Glutamatergic neuron (in vitro differentiated cells): Measurements from ENCODE around the gene ZBTB1. TPM values are rescaled to one million over a fixed set of nuclear protein-coding genes. Genes with fewer than 3 reads are reported as not detected.

Source experiments
- DNase-seq: peaks from one replicate; pipeline ENCODE4 v3.0.0; 2022
- H3K27ac Mint-ChIP-seq: one replicate; pipeline ENCODE4 v1.8.0; 2020; ENCODE audit warnings: mild to moderate bottlenecking, mixed read lengths, inconsistent platforms; ENCODE audit not compliant: unreplicated experiment
- H3K27me3 Mint-ChIP-seq: one replicate; pipeline ENCODE4 v1.8.0; 2020; ENCODE audit warnings: mild to moderate bottlenecking, moderate library complexity, mixed read lengths, inconsistent platforms; ENCODE audit not compliant: unreplicated experiment
- H3K36me3 Mint-ChIP-seq: one replicate; pipeline ENCODE4 v1.8.0; 2020; ENCODE audit warnings: mild to moderate bottlenecking, mixed read lengths, inconsistent platforms; ENCODE audit not compliant: unreplicated experiment
- H3K4me1 Mint-ChIP-seq: one replicate; pipeline ENCODE4 v1.8.0; 2020; ENCODE audit warnings: mild to moderate bottlenecking, low read depth, mixed read lengths, inconsistent platforms; ENCODE audit not compliant: unreplicated experiment
- H3K4me3 Mint-ChIP-seq: one replicate; pipeline ENCODE4 v1.8.0; 2020; ENCODE audit warnings: mild to moderate bottlenecking, mixed read lengths, inconsistent platforms; ENCODE audit not compliant: unreplicated experiment
- H3K9me3 Mint-ChIP-seq: one replicate; pipeline ENCODE4 v1.8.0; 2020; ENCODE audit warnings: mild to moderate bottlenecking, moderate library complexity, mixed read lengths, inconsistent platforms; ENCODE audit not compliant: unreplicated experiment
- total RNA-seq: library from RNA; stranded (reverse); fragmentation: NEBNext Ultra II Directional; extraction: Animal tissue kit (Norgen Biotek cat#: 25700); gene quantifications from one replicate; pipeline ENCODE4 v1.2.1, GENCODE V29; 2021; ENCODE audit not compliant: unreplicated experiment
- TF ChIP-seq, protein P1 (sequence below): fragments of 200-600 bp; sonication (generic); IDR thresholded peaks from one replicate; pipeline ENCODE4 v1.5.0; 2021; ENCODE audit not compliant: partially characterized antibody, unreplicated experiment

Gene ZBTB1
- total RNA-seq, 1 donor from 2014 or later, result 16.6 TPM

DNA sequence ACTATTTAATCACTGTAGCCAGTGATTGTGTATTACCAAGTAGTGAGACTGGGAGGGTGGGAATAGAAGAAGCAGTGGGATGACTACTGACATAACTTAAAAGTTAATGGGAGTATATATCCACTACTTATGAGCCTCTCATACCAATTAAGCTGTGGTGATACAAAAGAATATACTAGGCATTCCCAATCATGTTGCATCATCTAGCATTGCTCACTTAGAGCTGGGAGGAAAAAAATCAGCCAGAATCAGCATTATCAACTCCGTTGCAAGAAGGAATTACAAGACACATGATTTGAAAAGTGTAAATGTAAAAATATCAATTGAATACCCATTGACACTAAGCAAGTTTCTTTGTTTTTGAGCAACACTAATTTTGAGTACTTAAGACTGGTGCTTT lies 44.4 kb downstream of the ZBTB1 start:
- H3K27ac Mint-ChIP-seq, result peak overlapping the region; percentile 83

DNA sequence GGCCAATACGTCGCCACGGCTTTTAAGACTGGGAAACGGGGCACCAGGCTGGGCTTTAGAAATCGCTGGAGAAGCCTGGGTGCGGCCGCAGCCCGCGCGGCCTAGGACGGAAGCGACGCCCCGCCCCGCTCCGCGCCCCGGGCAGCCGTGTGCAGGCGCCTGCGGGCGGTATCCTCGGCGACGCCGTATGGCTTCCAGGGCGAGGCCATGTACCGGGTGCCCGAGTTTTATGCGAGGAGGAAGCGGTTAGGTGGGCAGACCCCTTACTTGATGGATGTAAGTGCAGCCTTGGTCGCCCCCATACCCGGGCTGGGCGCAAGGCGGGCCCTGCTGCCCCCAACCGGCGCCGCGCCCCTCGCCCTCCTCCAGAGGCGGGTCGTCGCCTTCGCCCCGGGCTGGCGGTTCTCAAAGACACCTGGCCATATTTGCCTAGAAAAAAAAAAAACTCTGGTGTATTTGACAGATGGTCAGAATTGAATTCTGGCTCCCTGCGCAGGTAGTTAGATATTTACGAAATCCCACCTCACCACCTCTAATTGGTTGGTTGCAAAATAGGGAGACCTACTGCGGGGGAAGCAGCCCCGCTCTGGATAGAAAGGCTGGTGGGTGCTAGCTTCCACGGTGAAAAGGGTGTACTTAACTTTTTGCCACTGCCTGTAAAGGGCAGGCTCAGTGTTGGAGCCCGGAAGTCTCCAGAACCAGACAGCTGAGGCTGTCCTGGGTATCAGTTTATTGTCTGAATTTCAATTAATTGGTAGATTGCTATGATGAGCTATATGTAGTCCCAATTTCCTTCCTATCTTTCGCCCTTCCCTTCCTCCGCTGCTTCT lies 45.4 kb downstream of the ZBTB1 start, which contains the start of gene PPP1R36:
Gene PPP1R36, plus strand, starts transcription at position 171 of the 830 bp plus-strand sequence. Its CDS starts 37 bp downstream, at position 208.
- Mint-ChIP-seq H3K27ac (peak within 1 kb of the TSS; percentile 96), H3K9me3 (peaks cover 4% of the 10 kb centered on the region)
- peak; percentile 64 for DNase-seq

More for the DNA sequence above, 44.4 kb downstream of the ZBTB1 start:
- no peak for DNase-seq
- TF ChIP-seq, protein P1, sequence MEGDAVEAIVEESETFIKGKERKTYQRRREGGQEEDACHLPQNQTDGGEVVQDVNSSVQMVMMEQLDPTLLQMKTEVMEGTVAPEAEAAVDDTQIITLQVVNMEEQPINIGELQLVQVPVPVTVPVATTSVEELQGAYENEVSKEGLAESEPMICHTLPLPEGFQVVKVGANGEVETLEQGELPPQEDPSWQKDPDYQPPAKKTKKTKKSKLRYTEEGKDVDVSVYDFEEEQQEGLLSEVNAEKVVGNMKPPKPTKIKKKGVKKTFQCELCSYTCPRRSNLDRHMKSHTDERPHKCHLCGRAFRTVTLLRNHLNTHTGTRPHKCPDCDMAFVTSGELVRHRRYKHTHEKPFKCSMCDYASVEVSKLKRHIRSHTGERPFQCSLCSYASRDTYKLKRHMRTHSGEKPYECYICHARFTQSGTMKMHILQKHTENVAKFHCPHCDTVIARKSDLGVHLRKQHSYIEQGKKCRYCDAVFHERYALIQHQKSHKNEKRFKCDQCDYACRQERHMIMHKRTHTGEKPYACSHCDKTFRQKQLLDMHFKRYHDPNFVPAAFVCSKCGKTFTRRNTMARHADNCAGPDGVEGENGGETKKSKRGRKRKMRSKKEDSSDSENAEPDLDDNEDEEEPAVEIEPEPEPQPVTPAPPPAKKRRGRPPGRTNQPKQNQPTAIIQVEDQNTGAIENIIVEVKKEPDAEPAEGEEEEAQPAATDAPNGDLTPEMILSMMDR, result no peak
- no peaks in the 10 kb centered on the region for H3K36me3 Mint-ChIP-seq
- H3K27me3 Mint-ChIP-seq, result peaks cover 5% of the 10 kb centered on the region
- peaks cover 19% of the 10 kb centered on the region for H3K4me1 Mint-ChIP-seq
- peak overlapping the region; percentile 72 for H3K4me3 Mint-ChIP-seq
- H3K9me3 Mint-ChIP-seq, result peaks cover 2% of the 10 kb centered on the region

DNA sequence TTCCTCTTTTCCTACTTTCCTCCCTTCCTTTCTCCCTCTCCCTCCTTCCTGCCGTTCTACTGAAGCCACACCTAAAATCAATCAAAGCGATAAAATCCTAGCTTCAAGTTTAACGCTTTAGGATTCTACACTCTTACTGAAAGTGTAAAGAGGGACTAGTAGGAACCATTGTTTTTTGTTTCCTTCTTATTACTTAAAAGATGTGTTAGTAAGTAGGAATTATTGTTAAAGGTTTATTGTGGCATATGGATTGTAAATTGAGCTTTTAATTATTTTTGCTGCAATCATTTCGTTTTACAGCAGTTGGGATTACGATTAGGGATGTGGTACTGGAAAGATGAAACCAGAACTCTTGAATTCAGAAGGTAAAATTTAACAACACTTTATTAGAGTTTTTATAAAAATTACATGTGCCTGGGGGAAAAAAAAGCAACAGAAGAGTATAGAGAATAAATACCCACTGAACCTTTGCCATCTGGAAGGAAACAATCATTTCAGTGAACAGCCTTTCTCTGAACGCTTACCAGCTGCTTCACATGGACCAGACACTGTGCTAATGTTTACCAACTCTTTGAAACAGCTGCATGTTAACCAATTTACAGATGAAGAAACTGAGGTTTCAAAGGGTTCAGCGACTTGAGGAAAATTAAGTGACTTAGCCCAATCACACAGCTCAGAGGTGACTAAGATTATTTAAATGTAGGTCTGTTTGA lies 46.2 kb downstream of the ZBTB1 start:
- Mint-ChIP-seq H3K9me3 (peaks cover 6% of the 10 kb centered on the region), H3K36me3 (no peaks in the 10 kb centered on the region), H3K4me3 (peak overlapping the region; percentile 98), H3K4me1 (peaks cover 13% of the 10 kb centered on the region), H3K27me3 (peaks cover 8% of the 10 kb centered on the region), H3K27ac (peak overlapping the region; percentile 96)
- TF ChIP-seq, protein P1, result no peak
- no peak for DNase-seq

More for the DNA sequence above, 45.4 kb downstream of the ZBTB1 start, which contains the start of gene PPP1R36:
- Mint-ChIP-seq H3K36me3 (no peaks in the 10 kb centered on the region), H3K4me3 (peak within 1 kb of the TSS; percentile 98), H3K27me3 (peaks cover 8% of the 10 kb centered on the region), H3K4me1 (peaks cover 13% of the 10 kb centered on the region)
- TF ChIP-seq, protein P1, result no peak

DNA sequence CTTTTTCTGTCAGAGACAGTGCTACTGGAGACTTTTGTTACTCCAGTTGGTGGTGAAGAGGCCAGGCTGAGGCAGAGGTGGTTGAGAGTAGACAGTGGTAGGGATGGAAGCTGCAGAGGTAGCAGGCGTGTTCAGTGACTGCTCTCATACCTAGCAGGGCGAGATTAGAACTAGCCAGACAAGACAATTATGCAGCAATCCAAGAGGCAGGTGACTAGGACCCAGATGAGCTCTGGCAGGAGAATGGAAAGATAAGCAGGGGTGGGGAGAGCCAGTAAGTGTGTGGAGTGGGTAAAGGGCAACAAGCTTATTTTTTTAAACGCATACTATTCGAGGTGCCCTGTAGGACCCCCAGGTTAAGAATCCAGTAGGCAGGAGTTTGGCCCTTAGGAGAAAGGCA lies 50.0 kb downstream of the ZBTB1 start:
- H3K4me1 Mint-ChIP-seq, result peaks cover 7% of the 10 kb centered on the region
- peaks cover 4% of the 10 kb centered on the region for H3K27me3 Mint-ChIP-seq
- TF ChIP-seq, protein P1, result no peak
- H3K27ac Mint-ChIP-seq, result no peak overlapping the region
- no peaks in the 10 kb centered on the region for H3K36me3 Mint-ChIP-seq
- no peak overlapping the region for H3K4me3 Mint-ChIP-seq
- H3K9me3 Mint-ChIP-seq, result peaks cover 6% of the 10 kb centered on the region
- DNase-seq, result no peak
